Parathyroid adenoma (tissue), 2 donors: ENCODE results near the gene BBS4.

Experiments
- H2AFZ ChIP-seq: fragments of 300-600 bp; sonication (generic); one replicate; pipeline ENCODE4 v1.7.0; 2017; ENCODE audit warnings: antibody characterized with exemption, mild to moderate bottlenecking
- H3K27ac ChIP-seq: fragments of 300-600 bp; sonication (generic); one replicate; pipeline ENCODE4 v1.7.0; 2017
- H3K27me3 ChIP-seq: fragments of 300-600 bp; sonication (generic); one replicate; pipeline ENCODE4 v1.7.0; 2017; ENCODE audit warnings: low read length; ENCODE audit not compliant: control insufficient read depth, insufficient read depth
- H3K36me3 ChIP-seq: fragments of 300-600 bp; sonication (generic); one replicate; pipeline ENCODE4 v1.7.0; 2017; ENCODE audit warnings: low read length; ENCODE audit not compliant: control insufficient read depth, insufficient read depth
- H3K4me1 ChIP-seq: fragments of 300-600 bp; sonication (generic); one replicate; pipeline ENCODE4 v1.7.0; 2017; ENCODE audit warnings: control low read depth
- H3K4me2 ChIP-seq: fragments of 300-600 bp; sonication (generic); one replicate; pipeline ENCODE4 v1.7.0; 2017; ENCODE audit warnings: low read length
- H3K4me3 ChIP-seq: fragments of 300-600 bp; sonication (generic); one replicate; pipeline ENCODE4 v1.7.0; 2017; ENCODE audit warnings: low read depth, low read length
- H3K79me2 ChIP-seq: fragments of 300-600 bp; sonication (generic); one replicate; pipeline ENCODE4 v1.7.0; 2017; ENCODE audit warnings: control low read depth
- H3K9ac ChIP-seq: fragments of 300-600 bp; sonication (generic); one replicate; pipeline ENCODE4 v1.7.0; 2017; ENCODE audit warnings: mild to moderate bottlenecking
- H3K9me3 ChIP-seq: fragments of 300-600 bp; sonication (generic); one replicate; pipeline ENCODE4 v1.7.0; 2017; ENCODE audit warnings: low read length; ENCODE audit not compliant: control insufficient read depth
- TF ChIP-seq, protein P1 (sequence below): fragments of 300-600 bp; sonication (generic); IDR thresholded peaks from one replicate; pipeline ENCODE4 v1.7.0; 2017; ENCODE audit warnings: antibody characterized with exemption, mild to moderate bottlenecking
- donor health status: primary hyperparathyroidism.

Gene BBS4

DNA sequence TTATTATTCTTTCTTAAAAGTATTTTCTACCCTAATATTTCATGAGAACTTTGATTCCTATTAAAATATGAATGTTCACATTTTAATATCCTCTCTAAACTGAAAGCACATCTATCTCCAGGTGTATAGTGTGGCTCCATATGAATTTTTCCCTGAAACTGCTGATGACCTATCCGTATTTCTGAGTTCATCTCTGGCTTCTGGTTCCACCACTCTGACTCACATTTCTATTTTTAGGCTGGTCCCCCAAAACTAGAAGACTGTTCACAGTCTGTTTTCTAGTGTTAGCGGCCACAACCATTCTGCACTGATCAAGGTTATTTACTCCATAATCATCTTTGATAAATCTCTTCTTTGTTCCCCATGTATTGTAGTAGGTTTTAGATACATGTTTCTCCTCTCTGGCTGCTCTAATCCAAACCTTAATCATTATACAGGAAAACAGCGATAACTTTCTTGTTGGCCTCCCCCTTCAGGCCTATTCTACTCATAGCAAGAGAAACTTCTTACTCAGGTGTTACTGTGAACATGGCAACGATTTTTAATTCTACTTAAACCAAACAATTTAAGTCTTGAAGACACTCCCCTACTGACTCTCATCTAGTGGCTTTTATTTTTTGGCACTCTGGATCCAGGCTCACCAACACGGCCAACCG, 84.8 kb downstream of the BBS4 start:
- Histone ChIP-seq H3K27me3 (no peaks in the 10 kb centered on the region), H3K4me2 (no peak overlapping the region), H3K9me3 (no peaks in the 10 kb centered on the region), H2AFZ (no peak overlapping the region), H3K36me3 (no peaks in the 10 kb centered on the region), H3K4me3 (no peak overlapping the region), H3K4me1 (no peaks in the 10 kb centered on the region), H3K79me2 (no peaks in the 10 kb centered on the region), H3K9ac (no peak overlapping the region), H3K27ac (no peak overlapping the region)
- TF ChIP-seq, protein P1, sequence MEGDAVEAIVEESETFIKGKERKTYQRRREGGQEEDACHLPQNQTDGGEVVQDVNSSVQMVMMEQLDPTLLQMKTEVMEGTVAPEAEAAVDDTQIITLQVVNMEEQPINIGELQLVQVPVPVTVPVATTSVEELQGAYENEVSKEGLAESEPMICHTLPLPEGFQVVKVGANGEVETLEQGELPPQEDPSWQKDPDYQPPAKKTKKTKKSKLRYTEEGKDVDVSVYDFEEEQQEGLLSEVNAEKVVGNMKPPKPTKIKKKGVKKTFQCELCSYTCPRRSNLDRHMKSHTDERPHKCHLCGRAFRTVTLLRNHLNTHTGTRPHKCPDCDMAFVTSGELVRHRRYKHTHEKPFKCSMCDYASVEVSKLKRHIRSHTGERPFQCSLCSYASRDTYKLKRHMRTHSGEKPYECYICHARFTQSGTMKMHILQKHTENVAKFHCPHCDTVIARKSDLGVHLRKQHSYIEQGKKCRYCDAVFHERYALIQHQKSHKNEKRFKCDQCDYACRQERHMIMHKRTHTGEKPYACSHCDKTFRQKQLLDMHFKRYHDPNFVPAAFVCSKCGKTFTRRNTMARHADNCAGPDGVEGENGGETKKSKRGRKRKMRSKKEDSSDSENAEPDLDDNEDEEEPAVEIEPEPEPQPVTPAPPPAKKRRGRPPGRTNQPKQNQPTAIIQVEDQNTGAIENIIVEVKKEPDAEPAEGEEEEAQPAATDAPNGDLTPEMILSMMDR, result no peak

DNA sequence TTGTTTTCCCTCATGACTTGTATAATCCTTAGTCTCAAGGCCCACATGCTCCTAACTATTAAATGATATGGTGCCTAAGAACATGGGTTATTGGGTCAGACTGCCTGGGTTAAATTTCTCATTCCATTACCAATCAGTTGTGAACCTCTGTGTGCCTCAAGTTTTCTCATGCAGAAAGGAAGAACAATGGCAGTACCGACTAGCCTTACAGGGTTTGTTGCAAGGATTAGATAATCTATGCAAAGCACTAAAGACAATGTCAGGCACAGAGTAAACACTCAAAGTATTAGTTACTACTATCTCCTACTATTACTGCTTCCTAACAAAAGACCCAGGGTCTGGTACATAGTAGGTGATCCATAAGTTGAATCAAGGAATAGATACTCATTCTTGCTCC, 85.3 kb downstream of the BBS4 start:
- no peaks in the 10 kb centered on the region for H3K36me3 ChIP-seq
- H3K79me2 ChIP-seq, result no peaks in the 10 kb centered on the region
- TF ChIP-seq, protein P1, result no peak
- no peak overlapping the region for H2AFZ ChIP-seq
- no peak overlapping the region for H3K4me2 ChIP-seq
- no peak overlapping the region for H3K9ac ChIP-seq
- H3K27me3 ChIP-seq, result no peaks in the 10 kb centered on the region
- no peaks in the 10 kb centered on the region for H3K4me1 ChIP-seq
- H3K27ac ChIP-seq, result no peak overlapping the region
- H3K9me3 ChIP-seq, result no peaks in the 10 kb centered on the region
- no peak overlapping the region for H3K4me3 ChIP-seq

DNA sequence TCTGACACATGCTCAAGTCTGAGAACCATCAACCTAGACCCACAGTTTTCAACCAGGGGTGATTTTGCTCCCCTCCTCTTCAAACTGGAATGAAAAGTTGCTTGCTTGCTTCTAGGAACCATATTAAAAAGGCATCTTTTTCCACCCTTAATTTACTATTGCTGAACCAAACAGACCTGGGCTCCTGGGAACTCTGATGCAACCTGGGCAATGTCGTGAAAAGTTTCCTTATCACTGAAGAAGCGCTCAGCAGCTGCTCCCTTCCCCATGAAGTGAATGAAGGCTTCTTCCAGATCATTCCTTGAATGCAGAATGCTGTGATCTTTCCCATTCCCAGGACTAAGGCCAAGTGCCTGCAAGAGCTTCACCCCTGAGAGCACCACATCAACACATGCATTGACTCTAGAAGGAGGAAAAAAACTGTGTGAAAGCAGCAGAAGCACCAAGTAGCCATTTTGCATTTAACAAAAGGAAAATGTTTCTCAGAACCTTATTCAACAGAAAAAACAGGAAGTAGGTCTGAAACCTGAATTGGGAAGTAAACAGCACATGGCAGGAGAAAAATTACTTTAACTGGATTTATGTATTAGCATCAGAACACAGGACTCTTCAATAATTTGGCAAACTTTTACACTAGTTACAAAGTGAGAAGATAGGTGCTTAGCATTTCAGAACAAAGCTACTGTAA, 88.8 kb downstream of the BBS4 start:
- no peak overlapping the region for H3K27ac ChIP-seq

DNA sequence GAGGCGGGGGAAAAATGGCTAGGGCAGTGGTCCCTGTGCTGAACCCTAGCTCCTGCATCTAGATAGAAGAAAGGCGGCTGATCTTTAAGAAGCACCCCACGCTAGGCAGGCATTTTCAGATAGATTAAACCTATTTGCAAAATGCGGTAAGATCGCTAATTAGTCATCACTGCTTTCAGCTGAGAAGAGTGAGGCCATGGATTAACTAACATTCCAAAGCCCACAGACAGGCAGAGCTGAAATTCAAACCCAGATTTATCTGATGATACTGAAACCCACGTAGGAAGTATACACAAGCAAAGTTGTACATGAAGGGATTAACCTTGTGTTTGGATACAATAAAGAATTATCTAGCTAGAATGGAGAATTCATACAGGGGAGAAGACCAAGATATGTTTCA, 92.8 kb downstream of the BBS4 start:
- H3K4me1 ChIP-seq, result no peaks in the 10 kb centered on the region
- no peak overlapping the region for H2AFZ ChIP-seq
- no peaks in the 10 kb centered on the region for H3K36me3 ChIP-seq
- TF ChIP-seq, protein P1, result no peak
- no peak overlapping the region for H3K4me3 ChIP-seq
- H3K9ac ChIP-seq, result no peak overlapping the region
- no peaks in the 10 kb centered on the region for H3K9me3 ChIP-seq
- H3K79me2 ChIP-seq, result peaks cover 13% of the 10 kb centered on the region
- no peak overlapping the region for H3K27ac ChIP-seq
- no peak overlapping the region for H3K4me2 ChIP-seq
- H3K27me3 ChIP-seq, result no peaks in the 10 kb centered on the region

More for the DNA sequence above, 88.8 kb downstream of the BBS4 start:
- H3K79me2 ChIP-seq, result peaks cover 3% of the 10 kb centered on the region
- H3K9me3 ChIP-seq, result no peaks in the 10 kb centered on the region
- H3K4me3 ChIP-seq, result no peak overlapping the region
- H3K4me2 ChIP-seq, result no peak overlapping the region
- no peak overlapping the region for H2AFZ ChIP-seq
- H3K27me3 ChIP-seq, result no peaks in the 10 kb centered on the region
- TF ChIP-seq, protein P1, result no peak
- H3K9ac ChIP-seq, result no peak overlapping the region
- no peaks in the 10 kb centered on the region for H3K36me3 ChIP-seq
- H3K4me1 ChIP-seq, result no peaks in the 10 kb centered on the region

DNA sequence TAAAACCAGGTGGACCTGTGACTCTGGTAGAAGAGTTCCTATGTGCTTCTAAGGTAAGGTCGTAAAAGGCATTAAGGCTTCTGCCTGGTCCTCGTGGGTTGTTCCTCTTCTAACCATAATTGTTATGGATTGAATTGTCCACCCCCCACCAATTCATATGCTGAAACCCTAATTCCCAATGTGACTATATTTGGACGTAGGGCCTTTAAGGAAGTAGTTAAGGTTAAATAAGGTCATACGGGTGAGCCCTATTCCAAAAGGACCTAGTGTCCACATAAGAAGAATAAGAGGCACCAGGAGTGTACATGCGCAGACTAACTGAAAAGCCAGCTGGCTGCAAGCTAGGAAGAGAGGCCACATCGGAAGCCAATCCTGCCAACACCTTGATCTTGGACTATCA, 95.6 kb downstream of the BBS4 start:
- no peak overlapping the region for H3K27ac ChIP-seq
- H3K36me3 ChIP-seq, result no peaks in the 10 kb centered on the region
- H3K79me2 ChIP-seq, result peaks cover 13% of the 10 kb centered on the region
- no peaks in the 10 kb centered on the region for H3K9me3 ChIP-seq
- no peaks in the 10 kb centered on the region for H3K4me1 ChIP-seq
- no peak overlapping the region for H3K9ac ChIP-seq
- TF ChIP-seq, protein P1, result no peak
- H3K4me2 ChIP-seq, result no peak overlapping the region
- H3K4me3 ChIP-seq, result no peak overlapping the region
- H3K27me3 ChIP-seq, result no peaks in the 10 kb centered on the region
- H2AFZ ChIP-seq, result no peak overlapping the region
